Body of pancreas (tissue), 4 donors: ENCODE measurements around the gene KRT24. TPM values are rescaled to one million over a fixed set of nuclear protein-coding genes. Genes with fewer than 3 reads are reported as not detected.

Experiments used
- ATAC-seq: fragments of 150-250 bp; one replicate; pipeline ENCODE4 v1.9.1; 2016
- DNase-seq, 4 donors: peaks; one replicate each; pipeline ENCODE4 v3.0.0-alpha.2; 2019
- H3K27ac ChIP-seq, 4 donors: fragments of 200-600 bp; sonication (generic); 1 replicate in 3 of 4; 2 replicates in 1 of 4; pipeline versions ENCODE4 v1.5.1 to v1.6.1; 2016 to 2019; ENCODE audit warnings: mild to moderate bottlenecking in 1 of 4, mixed read lengths in 1 of 4, moderate library complexity in 1 of 4
- H3K27me3 ChIP-seq, 2 donors: fragments of 200-600 bp; sonication (generic); one replicate each; pipeline ENCODE4 v1.6.0; 2016; ENCODE audit warnings: mild to moderate bottlenecking in 1 of 2
- H3K36me3 ChIP-seq, 2 donors: fragments of 200-600 bp; sonication (generic); replicated peaks in 1 of 2; 2 replicates each; pipeline ENCODE4 v1.5.1; 2016; ENCODE audit warnings: low read depth in 2 of 2; ENCODE audit not compliant: insufficient read depth in 1 of 2
- H3K4me1 ChIP-seq: fragments of 200-600 bp; sonication (generic); one replicate; pipeline ENCODE4 v1.6.0; 2016
- H3K4me3 ChIP-seq, 2 donors: fragments of 200-600 bp; sonication (generic); 1 replicate in 1 of 2; 2 replicates in 1 of 2; pipeline ENCODE4 v1.5.1; 2016 to 2019
- H3K9me3 ChIP-seq, 3 donors: fragments of 200-600 bp; sonication (generic); 1 replicate in 2 of 3; 2 replicates in 1 of 3; pipeline ENCODE4 v1.5.1; 2016
- POLR2A ChIP-seq, 3 donors: fragments of 450-650 bp; IDR thresholded peaks; one replicate each; pipeline ENCODE4 v1.6.1; 2016; ENCODE audit warnings: antibody characterized with exemption in 3 of 3, mild to moderate bottlenecking in 2 of 3
- WGBS, 2 donors: methylation state at CpG; one replicate each; pipeline ENCODE4 v1.1.5; 2017; 5-methylcytosine and 5-hydroxymethylcytosine counted together
- intact Hi-C: fragments of 100-400 bp; cut with DNase I; formaldehyde crosslinking; loops from one replicate; pipeline ENCODE4 v1.15.1; 2023
- total RNA-seq, 2 donors: library from RNA; depleted of rRNA; stranded (reverse); fragments of >200 nt; gene quantifications; one replicate each; pipeline ENCODE4 v1.1.0, GENCODE V29; 2016
- TF ChIP-seq, protein P1 (sequence below), 7 experiments: fragments of 450-650 bp in 4 of 7; fragments of 200-600 bp in 3 of 7; sonication (generic) in 3 of 7; IDR thresholded peaks; one replicate each; pipeline ENCODE4 v1.5.1; 2016 to 2019; ENCODE audit warnings: antibody characterized with exemption in 7 of 7

KRT24 gene
- total RNA-seq, 2 donors from 2014 or later = not detected

GRCh38 chr17:40664582-40665333 is 38.8 kb downstream of the KRT24 start, which contains the start of gene KRT222:
TSS of gene KRT222 (minus strand) at chr17:40665177. CDS start at chr17:40665099, 78 bp downstream.
- H3K4me1 ChIP-seq = peaks cover 4% of the 10 kb centered on the region
- 1 to 6% methylated on average over 10 to 12 of the region's 12 CpGs for whole genome bisulfite sequencing, 2 donors
- H3K36me3 ChIP-seq = no peaks in the 10 kb centered on the region
- H3K9me3 ChIP-seq = no peaks in the 10 kb centered on the region
- DNase-seq (peak in 1 of 4 donors; percentile 9), ATAC-seq (peak; percentile 24)
- intact Hi-C loops = no loop called here
- no peak within 1 kb of the TSS for H3K27ac ChIP-seq
- H3K4me3 ChIP-seq = no peak within 1 kb of the TSS
- TF ChIP-seq POLR2A (IDR thresholded peaks at IDR 0.05) = no peak
- TF ChIP-seq, protein P1, sequence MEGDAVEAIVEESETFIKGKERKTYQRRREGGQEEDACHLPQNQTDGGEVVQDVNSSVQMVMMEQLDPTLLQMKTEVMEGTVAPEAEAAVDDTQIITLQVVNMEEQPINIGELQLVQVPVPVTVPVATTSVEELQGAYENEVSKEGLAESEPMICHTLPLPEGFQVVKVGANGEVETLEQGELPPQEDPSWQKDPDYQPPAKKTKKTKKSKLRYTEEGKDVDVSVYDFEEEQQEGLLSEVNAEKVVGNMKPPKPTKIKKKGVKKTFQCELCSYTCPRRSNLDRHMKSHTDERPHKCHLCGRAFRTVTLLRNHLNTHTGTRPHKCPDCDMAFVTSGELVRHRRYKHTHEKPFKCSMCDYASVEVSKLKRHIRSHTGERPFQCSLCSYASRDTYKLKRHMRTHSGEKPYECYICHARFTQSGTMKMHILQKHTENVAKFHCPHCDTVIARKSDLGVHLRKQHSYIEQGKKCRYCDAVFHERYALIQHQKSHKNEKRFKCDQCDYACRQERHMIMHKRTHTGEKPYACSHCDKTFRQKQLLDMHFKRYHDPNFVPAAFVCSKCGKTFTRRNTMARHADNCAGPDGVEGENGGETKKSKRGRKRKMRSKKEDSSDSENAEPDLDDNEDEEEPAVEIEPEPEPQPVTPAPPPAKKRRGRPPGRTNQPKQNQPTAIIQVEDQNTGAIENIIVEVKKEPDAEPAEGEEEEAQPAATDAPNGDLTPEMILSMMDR (IDR thresholded peaks at IDR 0.05) = no peak
- H3K27me3 ChIP-seq = peaks cover 0 to 5% of the 10 kb centered on the region in 2 donors

DNA sequence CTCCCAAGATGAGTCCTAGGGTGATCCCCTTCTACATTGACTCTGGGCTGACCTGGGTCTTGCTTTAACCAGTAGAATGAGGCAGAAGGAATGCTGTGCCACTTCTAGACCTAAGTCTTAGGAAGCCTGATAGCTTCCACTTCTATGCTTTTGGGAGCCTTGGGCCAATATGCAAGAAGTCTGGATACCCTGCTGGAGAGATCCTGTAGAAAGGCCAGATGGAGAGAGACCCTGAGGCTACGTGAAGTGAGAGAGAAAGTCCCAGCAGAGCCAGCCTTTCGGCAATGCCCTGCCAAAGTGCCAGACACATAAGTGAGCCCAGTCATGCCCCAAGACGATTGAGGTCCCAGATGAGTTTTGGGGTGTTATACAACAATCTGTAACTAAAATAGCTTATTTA is 40.3 kb downstream of the KRT24 start:
- intact Hi-C loops = no loop called here
- Histone ChIP-seq H3K4me3 (no peak overlapping the region), H3K36me3 (no peaks in the 10 kb centered on the region), H3K9me3 (no peaks in the 10 kb centered on the region), H3K27me3 (peaks cover 0 to 5% of the 10 kb centered on the region in 2 donors), H3K4me1 (peaks cover 4% of the 10 kb centered on the region), H3K27ac (no peak overlapping the region)
- ATAC-seq (no peak), DNase-seq (no peak)
- 68 to 70% methylated on average over 2 to 3 of the region's 3 CpGs for WGBS, 2 donors
- TF ChIP-seq POLR2A (IDR thresholded peaks at IDR 0.05) = no peak
- TF ChIP-seq, protein P1 (IDR thresholded peaks at IDR 0.05) = no peak

GRCh38 chr17:40659911-40660310 is 43.6 kb downstream of the KRT24 start:
- ATAC-seq (no peak), DNase-seq (no peak)
- intact Hi-C loops = no loop called here
- Histone ChIP-seq H3K27me3 (peaks cover 0 to 1% of the 10 kb centered on the region in 2 donors), H3K4me1 (no peaks in the 10 kb centered on the region), H3K9me3 (no peaks in the 10 kb centered on the region), H3K36me3 (no peaks in the 10 kb centered on the region), H3K4me3 (no peak overlapping the region), H3K27ac (no peak overlapping the region)
- TF ChIP-seq POLR2A (IDR thresholded peaks at IDR 0.05) = no peak
- TF ChIP-seq, protein P1 (IDR thresholded peaks at IDR 0.05) = no peak
- 82 to 84% methylated on average over 7 of the region's 7 CpGs for WGBS, 2 donors

DNA sequence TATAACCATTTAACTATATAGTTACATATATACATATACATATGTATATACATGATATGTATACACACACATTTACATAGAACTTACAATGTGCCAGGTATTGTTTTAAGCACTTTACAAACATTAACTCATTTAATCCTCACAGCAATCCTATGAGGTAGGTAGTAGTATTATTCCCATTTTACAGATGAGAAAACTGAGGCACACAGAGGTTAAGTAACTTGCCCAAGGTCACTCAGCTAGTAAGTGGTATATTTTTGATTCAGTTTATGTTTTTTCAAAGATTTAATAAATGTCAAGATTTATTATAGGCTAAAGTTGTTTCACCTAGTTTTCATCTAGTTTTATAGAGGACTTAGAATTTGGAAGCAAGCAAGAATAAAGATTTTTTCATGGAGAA is 45.2 kb downstream of the KRT24 start:
- no peaks in the 10 kb centered on the region for H3K27me3 ChIP-seq
- ATAC-seq = no peak
- no peaks in the 10 kb centered on the region for H3K9me3 ChIP-seq
- no peak for TF ChIP-seq POLR2A (IDR thresholded peaks at IDR 0.05)
- TF ChIP-seq, protein P1 (IDR thresholded peaks at IDR 0.05) = no peak
- DNase-seq = no peak
- H3K36me3 ChIP-seq = no peaks in the 10 kb centered on the region
- intact Hi-C loops = no loop called here
- H3K4me3 ChIP-seq = no peak overlapping the region
- H3K4me1 ChIP-seq = no peaks in the 10 kb centered on the region
- H3K27ac ChIP-seq = no peak overlapping the region

GRCh38 chr17:40651939-40652338 is 51.6 kb downstream of the KRT24 start:
- no peak overlapping the region for H3K27ac ChIP-seq
- no peak for ATAC-seq
- no peaks in the 10 kb centered on the region for H3K27me3 ChIP-seq
- intact Hi-C loops = no loop called here
- peaks cover 9% of the 10 kb centered on the region for H3K4me1 ChIP-seq
- WGBS, 2 donors = 68 to 73% methylated on average over 5 of the region's 5 CpGs
- no peaks in the 10 kb centered on the region for H3K36me3 ChIP-seq
- no peaks in the 10 kb centered on the region for H3K9me3 ChIP-seq
- H3K4me3 ChIP-seq = no peak overlapping the region
- no peak for DNase-seq
- TF ChIP-seq, protein P1 (IDR thresholded peaks at IDR 0.05) = no peak
- TF ChIP-seq POLR2A (IDR thresholded peaks at IDR 0.05) = no peak
